D341Med (cell line): ENCODE data around the gene NOB1.

Experiments used
- DNase-seq: peaks from one replicate; pipeline ENCODE4 v3.0.0; 2012; ENCODE audit warnings: low spot score

NOB1 gene

GRCh38 chr16:69721441-69721957 lies 33.2 kb downstream of the NOB1 start:
- DNase-seq, result no peak

GRCh38 chr16:69720822-69721430 lies 33.8 kb downstream of the NOB1 start:
- no peak for DNase-seq

- no peak for DNase-seq
Measured at GRCh38 chr16:69718111-69718764, 36.5 kb downstream of the NOB1 start.

DNA sequence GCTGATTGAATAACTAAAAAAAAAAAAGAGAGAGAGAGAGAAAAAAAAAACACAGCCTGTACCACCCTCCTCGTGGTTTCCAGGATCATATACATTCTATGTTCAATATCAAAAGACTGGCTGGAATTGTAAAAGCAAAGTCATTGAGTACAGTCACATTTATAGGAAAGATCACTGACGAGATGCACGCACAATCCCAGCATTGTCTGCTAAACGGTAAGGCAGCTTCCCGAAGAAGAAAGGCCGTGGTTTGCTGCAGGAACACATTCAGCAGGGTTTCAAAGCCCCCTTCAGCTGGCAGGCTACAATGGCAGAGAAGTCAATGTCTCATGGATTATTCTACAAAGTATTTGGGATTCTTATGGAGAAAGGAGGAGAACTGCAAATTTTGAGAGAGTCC lies 37.7 kb downstream of the NOB1 start:
- DNase-seq, result no peak

DNA sequence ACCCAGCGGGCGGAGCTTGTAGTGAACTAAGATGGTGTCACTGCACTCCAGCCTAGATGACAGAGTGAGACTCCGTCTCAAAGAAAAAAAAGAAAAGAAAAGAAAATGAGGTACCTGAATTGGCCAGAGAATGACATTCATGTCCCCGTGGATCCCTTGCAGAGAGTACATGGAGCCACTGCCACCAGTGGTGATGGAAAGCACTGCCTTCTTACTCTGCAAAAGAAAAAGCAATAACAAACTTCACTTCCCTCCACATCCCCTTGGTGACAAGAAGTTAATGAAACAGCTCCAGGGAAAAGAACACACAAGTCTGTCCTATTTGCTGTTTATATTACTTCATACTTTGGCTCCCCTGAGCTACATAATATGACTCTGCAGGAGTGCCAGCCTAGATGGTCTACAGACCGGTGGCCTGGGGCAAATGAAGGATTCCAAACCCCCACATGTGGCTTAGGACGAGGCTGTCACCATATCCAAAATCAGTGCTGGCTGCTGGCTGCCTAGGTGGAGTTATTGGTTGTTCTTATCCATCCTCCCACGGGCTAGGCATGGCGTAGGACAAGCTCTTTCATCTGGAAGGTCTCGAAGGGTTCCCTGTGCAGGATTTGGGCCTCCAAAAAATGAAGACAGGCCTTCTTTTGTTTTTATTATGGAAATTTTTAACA lies 41.7 kb downstream of the NOB1 start:
- no peak for DNase-seq

- DNase-seq, result no peak
Measured at GRCh38 chr16:69712277-69712676, 42.4 kb downstream of the NOB1 start.

DNA sequence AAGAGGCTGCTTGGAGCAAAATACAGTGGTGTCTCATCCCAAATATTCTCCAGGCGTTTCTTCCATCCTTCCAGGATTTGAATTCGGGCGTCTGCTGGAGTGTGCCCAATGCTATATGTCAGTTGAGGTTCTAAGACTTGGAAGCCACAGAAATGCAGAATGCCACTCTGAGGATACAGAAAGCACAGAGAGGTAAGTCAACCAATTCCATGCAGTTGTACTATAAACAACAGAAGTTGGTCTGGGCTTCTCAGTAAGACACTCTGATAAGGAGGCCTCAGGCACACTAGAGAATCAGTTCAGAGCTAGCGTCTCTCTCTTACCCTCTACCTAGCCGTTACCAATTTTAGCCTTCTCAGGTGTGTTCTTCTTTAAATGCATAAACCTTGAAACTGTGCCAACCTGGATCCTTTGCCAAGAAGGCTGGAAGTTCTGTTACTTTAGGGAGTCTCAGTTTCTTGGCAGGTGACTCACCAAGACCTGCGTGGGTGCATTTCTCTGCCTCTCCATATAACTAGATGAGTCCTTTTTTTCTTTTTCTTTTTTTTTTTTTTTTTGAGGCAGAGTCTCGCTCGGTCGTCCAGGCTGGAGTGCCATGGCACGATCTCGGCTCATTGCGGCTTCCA lies 43.5 kb downstream of the NOB1 start:
- no peak for DNase-seq

DNA sequence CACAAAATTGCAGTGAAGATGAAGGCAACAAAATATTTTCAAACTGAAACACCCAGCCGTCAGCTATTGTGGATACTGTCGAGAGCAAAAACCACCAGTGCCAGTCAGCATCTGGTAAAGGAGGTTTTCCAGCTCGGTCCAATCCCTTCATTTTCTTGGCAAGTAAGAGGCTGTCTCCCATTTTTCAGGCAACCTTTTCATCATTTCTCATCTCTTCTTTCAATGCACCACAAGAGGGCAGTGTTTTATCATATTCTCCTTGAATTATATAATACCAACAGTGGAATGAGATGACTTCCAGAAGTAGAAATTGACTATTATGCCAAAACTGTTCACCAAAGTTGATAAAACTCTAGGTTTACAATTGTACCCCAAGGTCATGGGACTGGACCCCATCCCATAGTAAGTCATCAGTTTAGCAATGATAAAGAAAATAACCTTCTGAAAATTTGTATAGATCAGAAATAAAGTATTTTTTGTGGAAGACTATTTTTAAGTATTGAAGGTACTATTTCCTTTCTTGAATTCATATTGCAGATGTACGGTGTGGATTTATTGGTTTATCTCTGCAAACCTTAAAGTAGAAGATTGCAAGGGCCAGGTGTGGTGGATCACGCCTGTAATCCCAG lies 45.2 kb downstream of the NOB1 start:
- peak; percentile 52 for DNase-seq

- DNase-seq, result no peak
Measured at GRCh38 chr16:69707920-69708683, 46.6 kb downstream of the NOB1 start.

DNA sequence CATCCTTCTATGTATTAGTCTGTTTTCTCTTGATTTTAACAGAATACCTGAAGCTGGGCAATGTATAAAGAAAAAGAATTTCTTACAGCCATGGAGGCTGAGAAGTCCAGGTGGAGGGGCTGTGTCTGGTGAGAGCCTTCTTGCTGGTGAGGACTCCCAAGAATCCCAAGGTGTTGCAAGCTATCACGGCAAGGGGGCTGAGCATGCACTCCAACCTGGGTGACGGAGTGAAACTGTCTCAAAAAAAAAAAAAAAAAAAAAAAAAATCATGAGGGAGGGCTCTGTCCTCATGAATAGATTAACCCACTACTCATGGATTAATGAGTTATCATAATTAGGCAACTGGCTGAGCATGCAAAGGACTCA lies 47.8 kb downstream of the NOB1 start:
- no peak for DNase-seq

DNA sequence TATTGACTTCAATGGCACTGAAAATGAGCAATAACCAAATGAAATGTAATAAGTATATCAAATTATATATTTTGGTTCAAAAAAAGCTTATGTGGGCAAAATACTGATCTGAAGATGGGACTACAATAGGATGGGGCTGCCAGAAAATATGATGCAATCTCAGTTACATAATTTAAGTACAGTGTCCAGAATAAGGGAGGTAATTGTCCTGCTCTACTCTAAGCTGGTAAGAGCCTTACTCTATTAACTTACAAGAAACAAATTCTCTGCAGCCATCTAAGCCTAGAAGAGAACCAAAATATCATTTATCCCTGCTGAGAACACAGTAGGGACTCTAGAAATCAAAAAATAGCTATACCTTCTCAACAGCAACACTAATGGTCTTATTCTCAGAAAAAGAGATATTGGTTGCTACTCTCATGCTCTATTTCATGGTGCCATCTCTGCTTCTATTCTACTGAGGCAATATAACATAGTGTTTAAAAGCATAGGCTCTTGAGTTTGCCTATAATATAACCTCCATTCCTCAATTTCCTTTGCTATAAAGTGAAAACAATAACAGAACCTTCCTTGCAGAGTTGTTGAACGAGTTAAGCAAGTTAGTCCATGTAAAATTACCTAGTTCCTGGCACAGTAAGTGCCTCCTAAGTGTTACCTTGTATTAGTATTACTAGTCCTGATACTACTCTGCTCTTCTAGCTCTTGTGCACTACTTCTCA lies 48.3 kb downstream of the NOB1 start:
- no peak for DNase-seq

DNA sequence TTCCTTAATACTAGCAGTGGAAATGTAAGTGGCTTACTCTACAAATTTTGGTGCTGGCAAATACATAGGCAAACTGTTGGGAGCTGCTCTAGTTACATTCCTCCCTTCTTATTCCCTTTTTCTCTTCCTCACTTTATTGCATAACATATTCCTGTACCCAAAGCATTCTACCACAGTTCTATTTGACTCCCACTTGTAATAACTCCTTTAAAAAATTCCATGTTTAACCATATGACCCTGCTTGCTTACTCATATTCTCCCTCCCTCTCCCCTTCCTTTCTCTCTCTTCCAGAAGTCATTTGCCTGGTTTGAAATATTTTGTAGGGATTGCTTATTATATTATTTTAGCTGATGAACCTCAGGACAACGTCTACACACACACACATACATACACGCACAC lies 51.1 kb downstream of the NOB1 start:
- no peak for DNase-seq

GRCh38 chr16:69701866-69702265 lies 52.9 kb downstream of the NOB1 start:
- no peak for DNase-seq

- no peak for DNase-seq
Measured at GRCh38 chr16:69701452-69701851, 53.3 kb downstream of the NOB1 start.

DNA sequence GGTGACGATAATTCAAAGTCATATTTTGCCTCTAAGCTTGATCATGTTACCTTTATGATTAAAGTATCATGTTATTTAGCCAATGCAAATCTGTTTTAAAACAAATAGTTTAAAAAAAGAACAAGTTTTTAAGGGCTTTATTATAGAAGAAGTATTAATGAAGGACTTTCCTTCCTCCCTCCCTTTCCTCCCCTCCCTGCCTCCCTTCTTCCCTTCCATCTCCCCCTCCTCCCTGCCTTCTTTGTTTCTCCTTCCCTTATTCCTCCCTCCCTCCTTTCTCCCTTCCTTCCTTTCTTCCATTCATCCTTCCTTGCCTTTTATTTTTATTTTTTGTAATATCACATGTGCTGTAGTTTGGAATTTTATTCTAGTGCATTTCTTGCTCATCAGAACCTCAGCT lies 54.8 kb downstream of the NOB1 start:
- no peak for DNase-seq

- DNase-seq, result no peak
Measured at GRCh38 chr16:69698404-69698803, 56.3 kb downstream of the NOB1 start.

DNA sequence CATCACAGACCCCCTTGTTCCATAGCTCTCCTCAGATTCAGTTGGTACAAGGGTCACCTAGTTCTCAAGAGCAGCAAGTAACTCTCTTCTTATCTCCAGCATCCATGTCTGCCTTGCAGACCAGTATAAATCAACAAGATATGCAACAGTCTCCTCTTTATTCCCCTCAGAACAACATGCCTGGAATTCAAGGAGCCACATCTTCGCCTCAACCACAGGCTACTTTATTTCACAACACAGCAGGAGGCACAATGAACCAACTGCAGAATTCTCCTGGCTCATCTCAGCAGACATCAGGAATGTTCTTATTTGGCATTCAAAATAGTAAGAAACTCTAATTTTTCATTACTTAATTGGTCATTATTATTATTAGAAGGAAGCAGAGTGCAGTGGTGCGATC lies 60.8 kb downstream of the NOB1 start:
- DNase-seq, result no peak

GRCh38 chr16:69691980-69692911 lies 62.5 kb downstream of the NOB1 start:
- DNase-seq, result no peak
